Stimulated activated CD4-positive, alpha-beta T cell treated with anti-CD3 and anti-CD28 coated beads, Interleukin-12 subunit alpha, Interleukin-12 subunit beta, amount 100 ng/mL, for 48 hours (primary cell): ENCODE measurements around the gene NR5A1.

ENCODE experiments used
- DNase-seq, 3 donors: peaks; one replicate each; pipeline ENCODE4 v3.0.0-alpha.2; 2020; ENCODE audit warnings: low read depth in 2 of 3, low spot score in 1 of 3

Gene NR5A1

GRCh38 chr9:124467410-124468060, 39.7 kb downstream of the NR5A1 start:
- DNase-seq, result no peak

GRCh38 chr9:124465736-124466135, 41.5 kb downstream of the NR5A1 start:
- no peak for DNase-seq

- DNase-seq, result no peak
Measured at GRCh38 chr9:124462739-124463138, 44.5 kb downstream of the NR5A1 start.

- DNase-seq, result no peak
Measured at GRCh38 chr9:124458441-124458840, 48.8 kb downstream of the NR5A1 start.

GRCh38 chr9:124457887-124458431, 49.2 kb downstream of the NR5A1 start:
- no peak for DNase-seq

GRCh38 chr9:124457079-124457886, 49.9 kb downstream of the NR5A1 start:
- no peak for DNase-seq

GRCh38 chr9:124456341-124457078, 50.7 kb downstream of the NR5A1 start:
- no peak for DNase-seq

GRCh38 chr9:124455820-124456219, 51.4 kb downstream of the NR5A1 start:
- no peak for DNase-seq

- no peak for DNase-seq
Measured at GRCh38 chr9:124454791-124455443, 52.3 kb downstream of the NR5A1 start.

- no peak for DNase-seq
Measured at GRCh38 chr9:124454296-124454695, 52.9 kb downstream of the NR5A1 start.

GRCh38 chr9:124453586-124454191, 53.5 kb downstream of the NR5A1 start:
- no peak for DNase-seq

GRCh38 chr9:124452841-124453585, 54.2 kb downstream of the NR5A1 start:
- DNase-seq, result no peak

GRCh38 chr9:124452326-124452725, 54.9 kb downstream of the NR5A1 start:
- DNase-seq, result no peak

- DNase-seq, result no peak
Measured at GRCh38 chr9:124450931-124451661, 56.1 kb downstream of the NR5A1 start.

GRCh38 chr9:124450241-124450924, 56.8 kb downstream of the NR5A1 start, which contains the start of gene ADGRD2:
TSS of gene ADGRD2 (plus strand) at chr9:124450451. CDS start at chr9:124451667, 1,216 bp downstream.
- DNase-seq, result no peak

- no peak for DNase-seq
Measured at GRCh38 chr9:124449381-124450151, 57.6 kb downstream of the NR5A1 start.

- DNase-seq, result no peak
Measured at GRCh38 chr9:124448019-124448418, 59.2 kb downstream of the NR5A1 start.

- DNase-seq, result no peak
Measured at GRCh38 chr9:124447297-124447661, 59.9 kb downstream of the NR5A1 start.
